Lung (tissue), 12 donors: ENCODE measurements around the gene NEAT1. TPM values are rescaled to one million over a fixed set of nuclear protein-coding genes. Genes with fewer than 3 reads are reported as not detected.

Source experiments
- ATAC-seq: fragments of 200-7000 bp; cut with Tn5 transposase; one replicate; pipeline ENCODE4 v1.9.1; 2020; ENCODE audit warnings: moderate number of reproducible peaks; ENCODE audit not compliant: insufficient read depth, low FRiP score
- DNase-seq, 3 donors: peaks; one replicate each; pipeline ENCODE4 v3.0.0-alpha.2; 2013 to 2017
- H3K27ac ChIP-seq, 2 donors: one replicate each; pipeline ENCODE4 v1.5.1; 2013; ENCODE audit warnings: mild to moderate bottlenecking in 2 of 2, moderate library complexity in 2 of 2, control low read depth in 1 of 2, inconsistent platforms in 1 of 2, low read depth in 1 of 2, low read length in 1 of 2
- H3K27me3 ChIP-seq, 3 donors: one replicate each; pipeline ENCODE4 v1.5.1; 2013; ENCODE audit warnings: low read length in 2 of 3; ENCODE audit not compliant: control insufficient read depth in 3 of 3, insufficient read depth in 3 of 3
- H3K36me3 ChIP-seq, 4 donors: one replicate each; pipeline ENCODE4 v1.5.1; 2013; ENCODE audit warnings: low read length in 4 of 4, mild to moderate bottlenecking in 1 of 4, moderate library complexity in 1 of 4; ENCODE audit not compliant: control insufficient read depth in 4 of 4, insufficient read depth in 4 of 4
- H3K4me1 ChIP-seq, 5 donors: one replicate each; pipeline ENCODE4 v1.5.1; 2013; ENCODE audit warnings: low read length in 5 of 5, mild to moderate bottlenecking in 2 of 5, moderate library complexity in 1 of 5; ENCODE audit not compliant: control insufficient read depth in 5 of 5, insufficient read depth in 5 of 5
- H3K4me3 ChIP-seq: one replicate; pipeline ENCODE4 v1.5.1; 2013; ENCODE audit warnings: mild to moderate bottlenecking, control low read depth, moderate library complexity
- H3K9ac ChIP-seq, 2 donors: one replicate each; pipeline ENCODE4 v1.5.1; 2013; ENCODE audit warnings: low read length in 2 of 2, control low read depth in 1 of 2; ENCODE audit not compliant: insufficient read depth in 1 of 2
- H3K9me3 ChIP-seq, 4 donors: one replicate each; pipeline ENCODE4 v1.5.1; 2013; ENCODE audit warnings: low read length in 3 of 4, mild to moderate bottlenecking in 1 of 4, moderate library complexity in 1 of 4; ENCODE audit not compliant: control insufficient read depth in 4 of 4, insufficient read depth in 3 of 4
- CTCF ChIP-seq: IDR thresholded peaks from 2 replicates; pipeline ENCODE4 v1.5.1; 2012; ENCODE audit warnings: mild to moderate bottlenecking; ENCODE audit errors: control extremely low read depth, extremely low read depth
- WGBS, 2 donors: extraction: QIAGEN DNeasy Blood & Tissue Kit; methylation state at CpG; one replicate each; pipeline ENCODE4 v1.1.7; 2013; 5-methylcytosine and 5-hydroxymethylcytosine counted together
- polyA plus RNA-seq, 2 donors: library from polyadenylated mRNA; stranded (reverse); fragments of 200-250 nt; gene quantifications; one replicate each; pipeline ENCODE4 v1.2.1, GENCODE V29; 2013
- total RNA-seq, 2 donors: library from RNA; depleted of rRNA in 1 of 2; stranded (reverse); fragments of >200 nt in 1 of 2; gene quantifications; one replicate each; pipeline ENCODE4 v1.2.1, GENCODE V29; 2014 to 2021
- donor health status: control.
- donor health status: control.
- donor health status: Bipolar disorder and iron deficiency.
- donor health status: healthy.
- donor health status: DM: yes; HTN: yes; CAD: no.

NEAT1 gene
- total and polyA plus RNA-seq, 4 donors: 481 to 1,176 (median 715) TPM

DNA sequence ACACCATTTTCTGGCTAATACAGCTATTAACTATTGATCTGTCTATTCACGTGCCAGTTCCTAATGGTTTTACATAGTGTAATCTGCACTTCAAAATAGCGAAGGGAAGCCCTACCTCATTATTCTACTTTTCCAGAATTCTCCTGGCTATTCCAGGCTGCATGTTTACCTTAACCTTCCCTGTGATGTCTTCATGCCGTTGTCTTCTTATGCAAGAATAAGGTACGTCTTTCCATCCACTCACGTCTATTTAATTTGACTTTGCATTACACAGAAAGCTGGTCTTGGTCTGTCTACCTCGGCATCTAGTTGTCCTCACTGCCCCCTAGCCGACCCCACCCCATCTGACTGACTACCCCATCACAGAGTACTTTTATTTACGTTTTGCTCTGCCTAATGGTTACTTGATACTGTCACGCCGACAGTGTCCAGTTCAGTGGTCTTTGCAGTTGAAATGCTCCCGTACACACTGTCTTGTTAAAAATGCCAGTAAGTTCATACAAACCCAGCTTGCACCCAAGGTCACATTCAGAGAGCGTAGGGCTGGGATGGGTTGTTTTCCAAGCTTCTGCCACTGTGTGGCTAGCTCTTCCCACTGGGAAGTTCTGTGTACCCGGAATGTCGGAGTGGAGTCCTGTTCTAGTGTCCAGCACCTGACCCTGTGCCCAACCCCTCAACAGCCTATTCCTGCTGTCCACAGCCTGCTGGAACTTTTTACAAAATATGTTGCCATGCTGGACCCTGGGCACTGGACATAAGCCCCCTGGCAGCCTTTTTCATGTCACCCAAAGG lies 15.0 kb downstream of the NEAT1 start:
- no peak overlapping the region for H3K4me3 ChIP-seq

DNA sequence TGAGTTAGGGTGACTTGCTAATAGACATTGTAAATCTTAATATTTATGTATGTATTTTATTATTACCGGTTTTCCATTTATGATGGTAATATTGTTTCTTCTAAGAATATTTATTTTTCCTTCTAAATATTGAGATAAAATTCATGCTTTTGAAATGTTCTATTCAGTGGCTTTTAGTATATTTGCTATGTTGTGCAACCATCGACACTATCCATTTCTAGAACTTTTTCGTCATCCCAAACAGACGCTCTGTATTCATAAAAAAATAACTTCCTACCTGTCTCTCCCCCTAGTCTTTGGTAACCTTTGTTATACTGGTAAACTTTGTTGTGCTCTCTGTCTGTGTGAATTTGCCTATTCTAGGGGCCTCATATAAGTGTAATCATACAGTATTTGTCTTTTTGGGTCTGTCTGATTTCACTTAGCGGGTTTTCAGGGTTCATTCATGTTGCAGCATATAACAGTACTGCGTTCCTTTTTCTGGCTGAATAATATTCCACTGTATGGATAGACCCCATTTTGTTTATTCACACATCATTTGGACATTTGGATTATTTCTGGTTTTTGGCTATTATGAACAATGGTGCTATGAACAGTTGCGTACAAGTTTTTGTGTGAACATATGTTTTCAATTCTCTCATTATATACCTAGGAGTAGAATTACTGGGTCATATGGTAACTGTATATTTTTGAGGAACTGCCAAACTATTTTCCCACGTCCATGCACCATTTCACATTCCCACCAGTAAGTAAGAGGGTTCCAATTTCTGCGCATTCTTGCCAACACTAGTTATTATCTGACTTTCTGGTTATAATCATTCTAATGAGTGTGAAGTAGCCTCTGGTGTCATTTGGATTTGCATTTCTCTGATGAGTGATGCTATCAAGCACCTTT lies 15.9 kb downstream of the NEAT1 start:
- ATAC-seq (no peak), DNase-seq (no peak)
- Histone ChIP-seq H3K9ac (no peak overlapping the region), H3K27me3 (no peaks in the 10 kb centered on the region), H3K4me3 (no peak overlapping the region), H3K4me1 (peaks cover 0 to 14% (median 0%) of the 10 kb centered on the region in 5 donors), H3K36me3 (peaks cover 9 to 40% (median 15%) of the 10 kb centered on the region in 4 donors), H3K9me3 (peaks cover 0 to 3% (median 0%) of the 10 kb centered on the region in 4 donors), H3K27ac (peak overlapping the region in 1 of 2 donors; percentile 54)
- TF ChIP-seq CTCF: no peak
- WGBS, 2 donors: 79 to 82% methylated on average over 9 of the region's 9 CpGs

More for the DNA sequence above, 15.0 kb downstream of the NEAT1 start:
- TF ChIP-seq CTCF: no peak
- H3K27ac ChIP-seq: peak overlapping the region in 1 of 2 donors; percentile 54
- no peaks in the 10 kb centered on the region for H3K27me3 ChIP-seq
- H3K36me3 ChIP-seq: peaks cover 9 to 36% (median 15%) of the 10 kb centered on the region in 4 donors
- ATAC-seq: no peak
- H3K9ac ChIP-seq: no peak overlapping the region
- H3K9me3 ChIP-seq: peaks cover 0 to 3% (median 0%) of the 10 kb centered on the region in 4 donors
- no peak for DNase-seq
- H3K4me1 ChIP-seq: peaks cover 0 to 14% (median 0%) of the 10 kb centered on the region in 5 donors
- 82 to 90% methylated on average over 14 of the region's 14 CpGs for WGBS, 2 donors

GRCh38 chr11:65439331-65440181 lies 17.0 kb downstream of the NEAT1 start:
- no peak overlapping the region for H3K9ac ChIP-seq
- no peak for TF ChIP-seq CTCF
- no peak for DNase-seq
- peaks cover 0 to 3% (median 0%) of the 10 kb centered on the region in 4 donors for H3K9me3 ChIP-seq
- 90 to 96% methylated on average over 7 of the region's 7 CpGs for WGBS, 2 donors
- no peaks in the 10 kb centered on the region for H3K27me3 ChIP-seq
- peaks cover 9 to 48% (median 12%) of the 10 kb centered on the region in 4 donors for H3K36me3 ChIP-seq
- H3K27ac ChIP-seq: no peak overlapping the region
- ATAC-seq: no peak
- H3K4me3 ChIP-seq: no peak overlapping the region
- H3K4me1 ChIP-seq: peaks cover 0 to 14% (median 3%) of the 10 kb centered on the region in 5 donors
